ENCODE results near the gene GUF1.

- TF ChIP-seq RAD21 (IDR thresholded peaks at IDR 0.05), result no peak
- TF ChIP-seq CTCF (IDR thresholded peaks at IDR 0.05; ENCODE audit: low read depth, low read length, missing input control), result no peak
- TF ChIP-seq MAX (IDR thresholded peaks at IDR 0.05), result no peak
- no peak for TF ChIP-seq REST (IDR thresholded peaks at IDR 0.05)
- no peak for TF ChIP-seq JUND (IDR thresholded peaks at IDR 0.05)
- TF ChIP-seq EGR1 (IDR thresholded peaks at IDR 0.05; ENCODE audit: low read depth in 2 of 2), result no peak
- TF ChIP-seq TAF1 (conservative IDR thresholded peaks at IDR 0.05), result no peak
- TF ChIP-seq FOXA1 (IDR thresholded peaks at IDR 0.05), result no peak
- no peak for TF ChIP-seq HNF4G (IDR thresholded peaks at IDR 0.05)
- TF ChIP-seq YY1 (IDR thresholded peaks at IDR 0.05), result no peak
- no peak for TF ChIP-seq ZBTB33 (IDR thresholded peaks at IDR 0.05)
- no peak for TF ChIP-seq ATF3 (IDR thresholded peaks at IDR 0.05)
Measured at GRCh38 chr4:44675366-44675765, 2.9 kb upstream of the GUF1 start.
